GM19372 (cell line): ENCODE measurements around the gene SYCN.
"Not testable (repeated sequence)": the region's sequence is repeated elsewhere in the genome, so short reads cannot be mapped to it uniquely, and the experiment has no call there.

Experiments used
- ATAC-seq: cut with Tn5 transposase; IDR thresholded peaks from one replicate; pipeline ENCODE4 v1.9.1; 2021; ENCODE audit warnings: mild to moderate bottlenecking, low read depth, moderate library complexity; ENCODE audit not compliant: unreplicated experiment

The SYCN gene

GRCh38 chr19:39230096-39230764, 26.2 kb upstream of the SYCN start:
- ATAC-seq = no peak

- ATAC-seq = no peak
Observed at GRCh38 chr19:39224910-39225309, 20.8 kb upstream of the SYCN start.

DNA sequence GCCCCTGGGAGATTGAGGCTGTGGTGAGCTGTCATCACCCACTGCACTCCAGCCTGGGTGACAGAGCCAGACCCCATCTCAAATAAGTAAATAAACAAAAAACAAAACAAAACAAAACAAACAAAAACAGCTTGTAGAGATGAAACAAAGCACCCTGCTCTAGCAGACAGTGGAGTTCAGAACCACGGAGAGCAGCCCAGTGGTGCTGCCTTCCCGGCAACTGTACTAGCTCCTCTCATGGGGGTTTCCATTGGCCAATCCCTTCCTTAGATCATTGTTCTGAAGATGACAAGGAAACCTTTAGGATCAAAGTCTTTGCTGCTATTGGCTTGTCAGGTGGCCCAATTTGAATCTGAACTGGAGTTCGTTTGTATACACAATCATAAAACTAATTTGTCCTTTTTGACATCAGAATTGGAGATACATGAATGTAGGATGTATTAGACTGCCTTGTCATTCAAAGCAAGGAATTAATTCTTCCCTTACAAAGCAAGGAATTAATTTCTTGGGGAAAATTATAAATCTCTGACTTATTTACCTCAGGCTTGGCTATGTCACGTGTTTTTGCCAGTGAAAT, 19.7 kb upstream of the SYCN start:
- no peak for ATAC-seq

- not testable (repeated sequence) for ATAC-seq
Observed at GRCh38 chr19:39219108-39219507, 15.0 kb upstream of the SYCN start.

DNA sequence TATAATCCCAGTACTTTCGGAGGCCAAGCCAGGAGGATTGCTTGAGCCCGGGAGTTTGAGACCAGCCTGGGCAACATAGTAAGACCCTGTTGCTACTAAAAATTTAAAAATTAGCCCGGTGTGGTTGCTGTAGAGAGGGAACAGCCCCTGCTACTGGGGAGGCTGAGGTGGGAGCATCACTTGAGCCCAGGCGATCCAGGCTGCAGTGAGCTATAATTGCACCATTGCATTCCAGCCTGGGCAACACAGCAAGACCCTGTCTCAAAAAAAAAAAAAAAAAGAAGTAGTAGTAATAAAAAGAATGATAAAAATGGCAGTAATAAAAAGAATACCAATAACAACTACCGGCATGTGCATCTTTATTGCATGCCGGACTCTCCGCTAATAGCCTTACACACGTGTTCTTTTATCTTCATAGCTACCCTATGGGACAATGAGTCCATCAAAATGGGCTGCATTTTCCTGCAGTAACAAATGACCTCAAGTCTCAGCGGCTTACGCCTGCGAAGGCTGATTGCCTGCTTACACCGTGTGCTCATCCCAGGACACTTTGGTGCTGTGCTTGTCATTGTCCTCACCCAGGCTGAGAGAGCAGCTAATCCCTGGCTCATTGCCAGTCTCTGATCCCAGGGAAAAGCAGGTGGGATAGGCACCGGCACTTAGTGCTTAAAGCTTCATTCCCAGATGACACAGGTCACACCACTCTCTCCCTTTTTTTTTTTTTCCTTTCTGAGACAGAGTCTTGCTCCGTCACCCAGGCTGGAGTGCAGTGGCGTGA, 14.4 kb upstream of the SYCN start:
- ATAC-seq = no peak

DNA sequence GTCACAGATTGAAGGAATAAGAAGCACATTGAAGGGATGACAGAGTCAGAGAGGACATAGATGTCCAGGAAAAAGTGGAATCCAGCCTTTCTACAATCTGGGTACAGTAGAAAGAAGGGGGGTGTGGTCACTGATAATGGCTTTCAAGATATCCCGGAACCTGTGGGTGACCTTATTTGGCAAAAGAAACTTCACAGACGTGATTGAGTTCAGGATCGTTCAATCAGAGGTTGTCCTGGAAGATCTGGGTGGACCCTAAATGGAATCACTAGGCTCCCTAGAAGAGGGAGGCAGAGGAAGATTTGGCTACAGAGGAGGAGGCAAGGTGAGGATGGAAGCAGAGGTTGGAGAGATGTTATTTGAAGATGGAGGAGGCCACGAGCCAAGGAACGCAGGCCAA, 13.0 kb upstream of the SYCN start:
- no peak for ATAC-seq

DNA sequence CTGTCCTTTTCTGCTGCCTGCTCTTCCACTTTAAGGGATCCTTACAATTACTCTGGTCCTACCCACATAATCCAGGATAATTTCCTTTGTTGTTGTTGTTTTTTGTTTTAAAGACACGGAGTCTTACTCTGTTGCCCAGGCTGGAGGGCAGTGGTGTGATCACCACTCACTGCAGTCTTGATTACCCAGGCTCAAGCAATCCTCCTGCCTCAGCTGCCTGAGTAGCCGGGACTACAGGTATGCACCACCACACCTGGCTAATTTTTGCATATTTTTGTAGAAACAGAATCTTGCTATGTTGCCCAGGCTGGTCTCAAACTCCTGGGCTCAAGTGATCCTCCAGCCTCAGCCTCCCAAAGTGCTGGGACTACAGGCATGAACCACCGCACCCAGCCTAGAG, 11.3 kb upstream of the SYCN start:
- not testable (repeated sequence) for ATAC-seq

DNA sequence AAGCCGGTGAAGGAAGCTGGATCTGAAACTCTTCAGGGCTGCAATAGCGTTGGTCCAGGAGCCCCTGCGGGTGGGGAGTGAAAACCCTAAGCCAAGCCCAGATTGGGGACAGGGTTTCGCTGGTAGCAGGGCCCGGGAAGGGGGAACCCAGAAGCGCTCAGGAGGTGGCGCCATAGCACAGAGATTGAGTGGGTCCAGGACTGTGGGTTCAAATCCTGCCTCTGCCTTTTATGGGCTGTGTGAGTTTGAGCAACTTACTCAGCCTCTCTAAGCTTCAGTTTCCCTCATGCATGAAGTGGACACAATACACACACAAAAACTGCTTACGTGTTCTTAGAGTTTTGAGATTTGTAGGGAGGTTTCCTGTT, 8.3 kb upstream of the SYCN start:
- ATAC-seq = no peak

DNA sequence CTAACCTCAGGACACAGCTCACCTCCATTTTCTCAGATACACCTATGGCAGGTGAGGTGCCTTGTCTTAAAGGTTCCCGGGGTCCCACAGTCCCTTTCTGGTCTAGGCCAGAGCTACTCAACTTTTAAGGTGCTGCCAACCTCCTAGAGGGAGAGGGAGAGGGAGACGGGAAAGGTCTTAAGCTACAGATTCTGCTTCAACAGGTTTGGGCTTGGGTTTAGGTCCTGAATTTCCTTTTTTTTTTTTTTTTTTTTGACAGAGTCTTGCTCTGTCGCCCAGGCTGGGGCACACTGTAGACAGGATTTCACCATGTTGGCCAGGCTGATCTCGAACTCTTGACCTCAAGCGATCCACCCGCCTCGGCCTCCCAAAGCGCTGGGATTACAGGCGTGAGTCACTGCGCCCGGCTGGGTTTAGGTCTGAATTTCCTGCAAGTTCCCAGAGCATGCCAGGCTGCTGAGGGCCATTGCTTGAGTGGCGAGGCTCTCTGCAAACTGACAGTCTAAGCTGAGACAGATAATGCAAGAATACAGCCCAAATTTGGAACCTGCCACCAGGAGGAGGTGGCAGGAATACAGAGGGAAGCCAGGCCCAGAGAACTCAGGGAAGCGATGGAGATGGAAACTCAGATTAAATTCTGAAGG, 7.8 kb upstream of the SYCN start:
- ATAC-seq = no peak

DNA sequence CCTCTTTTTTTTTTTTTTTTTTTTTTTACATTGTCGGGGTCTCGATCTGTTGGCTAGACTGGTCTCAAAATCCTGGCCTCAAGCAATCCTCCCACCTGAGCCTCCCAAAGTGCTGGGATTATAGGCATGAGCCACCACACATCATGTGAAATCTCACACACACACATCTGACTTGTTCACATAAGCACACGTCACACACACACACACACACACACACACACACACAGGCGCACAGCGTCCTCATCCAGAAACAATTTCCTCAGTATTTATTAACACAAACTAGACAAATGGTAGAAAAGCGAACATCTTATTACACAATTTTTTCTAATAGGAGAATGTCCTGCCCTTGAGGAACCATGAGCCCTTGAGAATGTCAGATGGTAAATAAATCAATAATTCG, 5.1 kb upstream of the SYCN start:
- ATAC-seq = no peak

DNA sequence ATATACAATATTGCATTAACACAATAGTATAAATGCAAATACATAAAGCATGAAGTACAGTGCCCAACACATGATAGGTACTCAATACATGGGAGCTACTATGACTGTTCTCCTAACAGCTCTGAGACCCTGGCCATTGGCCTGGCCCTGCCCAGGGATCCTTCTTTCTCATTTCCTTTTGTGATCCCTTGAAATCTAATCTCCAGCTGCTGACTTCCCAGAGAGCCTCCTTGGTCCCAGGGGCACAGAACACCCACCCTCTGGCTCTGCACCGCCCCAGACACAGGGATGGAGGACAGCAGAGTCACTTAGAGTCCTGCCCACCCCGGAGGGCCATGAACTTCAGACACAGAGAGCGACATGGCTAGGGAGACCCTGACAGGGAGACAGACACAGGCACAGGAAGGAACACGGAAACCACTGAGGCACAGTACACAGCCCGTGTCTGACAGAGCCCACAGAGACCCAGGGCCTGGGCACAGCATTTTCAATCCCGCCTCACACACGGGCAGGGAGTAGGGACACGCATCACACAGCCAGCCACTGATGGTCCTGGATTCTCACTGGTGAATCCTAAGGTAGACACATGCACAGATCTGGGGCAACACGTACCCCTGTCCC, 4.2 kb upstream of the SYCN start:
- ATAC-seq = no peak

DNA sequence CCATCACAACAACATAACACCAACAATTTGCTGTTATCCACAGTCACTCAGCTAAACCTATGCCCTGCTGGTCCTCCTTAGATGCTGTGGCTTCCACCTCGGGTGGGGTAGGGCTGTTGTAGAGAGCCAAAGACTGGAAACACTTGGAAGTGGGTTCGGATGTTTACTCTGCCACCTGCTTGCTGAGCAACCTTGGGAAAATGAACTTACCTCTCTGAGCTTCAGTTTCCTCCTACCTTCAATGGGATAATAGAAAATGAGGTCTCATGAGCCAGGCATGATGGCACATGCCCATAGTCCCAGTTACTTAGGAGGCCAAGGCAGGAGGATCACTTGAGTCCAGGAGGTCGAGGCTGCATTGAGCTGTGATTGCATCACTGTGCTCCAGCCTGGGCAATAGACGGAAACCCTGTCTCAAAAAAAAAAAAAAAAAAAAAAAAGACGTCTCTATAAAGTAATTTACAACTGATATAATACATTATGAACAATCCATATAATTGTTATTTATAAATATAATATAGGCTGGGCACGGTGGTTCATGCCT, 3.3 kb upstream of the SYCN start:
- ATAC-seq = no peak

- no peak for ATAC-seq
Observed at GRCh38 chr19:39206122-39206521, 2.1 kb upstream of the SYCN start.

DNA sequence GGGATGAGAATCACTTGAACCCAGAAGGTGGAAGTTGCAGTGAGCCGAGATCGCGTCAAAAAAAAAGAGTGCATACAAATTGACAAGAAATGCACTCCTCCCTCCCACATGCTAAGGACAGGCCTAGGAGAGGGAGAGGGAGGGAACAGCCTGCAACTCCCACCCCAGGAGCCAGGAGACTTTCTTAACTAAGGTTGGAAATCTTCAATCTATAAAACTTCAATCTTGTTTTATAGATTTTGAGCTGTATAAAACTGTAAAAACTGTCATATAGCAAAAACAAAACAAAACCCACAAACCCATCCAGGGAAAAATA, 1.3 kb upstream of the SYCN start:
- no peak for ATAC-seq

GRCh38 chr19:39202998-39203355, 1.1 kb downstream of the SYCN start:
- ATAC-seq = no peak

DNA sequence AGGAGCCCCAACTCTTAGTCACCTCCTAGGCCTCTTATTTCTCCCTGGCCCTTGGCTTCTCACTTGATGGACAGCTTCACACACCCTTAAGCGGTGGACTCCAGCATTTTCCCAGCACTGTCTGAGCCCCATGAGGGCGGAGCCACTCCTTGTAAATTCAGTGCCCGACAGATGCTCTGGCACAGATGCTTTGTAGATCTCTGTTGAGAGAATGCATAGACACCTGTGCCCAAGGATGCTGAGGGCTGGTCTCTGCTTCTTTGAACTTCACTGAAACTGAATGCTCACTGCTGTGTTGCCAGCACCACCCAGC, 3.3 kb downstream of the SYCN start:
- ATAC-seq = no peak

GRCh38 chr19:39200066-39200802, 3.8 kb downstream of the SYCN start:
- ATAC-seq = no peak

DNA sequence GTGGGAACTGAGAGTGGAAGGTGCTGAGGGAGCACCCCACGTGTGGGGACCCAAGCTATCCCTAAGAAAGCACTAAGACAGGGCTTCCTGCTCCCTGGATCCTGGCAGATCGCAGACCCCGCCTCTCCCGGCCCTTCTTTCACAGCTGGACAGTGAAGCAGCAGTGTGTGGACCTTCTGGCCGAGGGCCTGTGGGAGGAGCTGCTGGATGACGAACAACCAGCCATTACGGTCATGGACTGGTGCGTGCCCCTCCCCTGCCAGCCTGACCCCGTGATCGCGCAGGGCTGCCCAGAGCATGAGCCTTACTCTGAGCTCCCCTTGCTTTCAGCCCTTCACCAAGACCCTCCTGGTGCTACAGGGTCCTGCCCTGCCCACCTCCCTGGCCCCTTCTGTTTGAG, 5.0 kb downstream of the SYCN start:
- ATAC-seq = no peak

DNA sequence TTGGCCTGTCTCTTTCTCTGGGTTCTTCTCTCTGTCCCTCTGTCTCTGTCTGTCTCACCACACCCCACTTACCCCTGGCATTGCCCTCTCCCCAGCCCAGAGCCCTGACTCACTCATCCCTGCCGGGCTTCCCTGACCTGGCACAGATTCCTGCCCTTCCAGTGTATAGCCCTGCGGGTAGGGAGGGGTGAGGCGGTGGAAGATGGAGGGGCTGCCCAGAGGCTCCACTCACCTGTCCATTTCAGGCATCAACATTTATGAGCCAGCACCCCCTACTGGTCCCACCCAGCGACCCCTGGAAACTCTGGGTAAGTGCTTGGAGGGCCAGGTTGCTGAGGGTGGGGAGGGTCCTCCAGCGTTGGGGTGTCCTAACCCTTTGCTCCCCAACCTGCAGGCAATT, 6.3 kb downstream of the SYCN start:
- no peak for ATAC-seq

GRCh38 chr19:39196860-39197562, 7.1 kb downstream of the SYCN start, which contains the start of gene NCCRP1:
Gene NCCRP1 (plus strand): TSS chr19:39196964. CDS start chr19:39196983, 19 bp downstream.
- ATAC-seq = no peak
